ENCODE data around the gene APOH.

DNA sequence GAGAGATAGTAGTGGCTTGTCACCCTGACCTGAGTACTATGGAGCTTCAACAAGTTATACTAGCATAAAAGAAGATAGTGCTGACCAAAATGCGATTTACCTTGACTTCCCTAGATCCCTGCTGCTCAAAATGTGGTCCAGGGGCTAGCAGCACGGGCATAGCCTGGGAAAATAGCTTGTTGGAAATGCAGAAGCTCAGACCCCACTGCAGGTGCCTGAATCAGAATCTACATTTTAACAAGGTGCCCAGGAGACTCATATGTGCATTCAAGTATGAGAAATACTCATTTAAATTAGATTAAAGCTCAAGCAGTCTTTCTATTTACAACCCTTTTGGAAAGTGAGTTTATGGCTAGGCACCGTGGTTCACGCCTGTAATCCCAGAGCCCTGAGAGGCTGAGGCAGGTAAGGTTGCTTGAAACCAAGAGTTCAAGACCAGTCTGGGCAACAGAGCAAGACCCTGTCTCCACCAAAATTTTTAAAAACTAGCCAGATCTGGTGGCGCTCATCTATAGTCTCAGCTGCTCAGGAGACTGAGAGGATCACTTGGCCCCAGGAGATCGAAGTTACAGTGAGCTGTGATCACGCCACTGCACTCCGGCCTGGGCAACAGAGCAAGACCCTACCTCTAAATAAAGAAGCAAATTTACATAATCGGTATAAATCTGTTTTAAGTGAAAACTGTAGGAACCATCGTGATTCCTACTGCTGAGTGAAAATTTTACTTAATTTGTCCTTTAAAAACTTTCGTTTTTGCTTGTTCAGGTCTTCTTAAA is 7.3 kb downstream of the APOH start:
- no peak for TF ChIP-seq POLR2A (IDR thresholded peaks at IDR 0.05)
- TF ChIP-seq, protein P1, sequence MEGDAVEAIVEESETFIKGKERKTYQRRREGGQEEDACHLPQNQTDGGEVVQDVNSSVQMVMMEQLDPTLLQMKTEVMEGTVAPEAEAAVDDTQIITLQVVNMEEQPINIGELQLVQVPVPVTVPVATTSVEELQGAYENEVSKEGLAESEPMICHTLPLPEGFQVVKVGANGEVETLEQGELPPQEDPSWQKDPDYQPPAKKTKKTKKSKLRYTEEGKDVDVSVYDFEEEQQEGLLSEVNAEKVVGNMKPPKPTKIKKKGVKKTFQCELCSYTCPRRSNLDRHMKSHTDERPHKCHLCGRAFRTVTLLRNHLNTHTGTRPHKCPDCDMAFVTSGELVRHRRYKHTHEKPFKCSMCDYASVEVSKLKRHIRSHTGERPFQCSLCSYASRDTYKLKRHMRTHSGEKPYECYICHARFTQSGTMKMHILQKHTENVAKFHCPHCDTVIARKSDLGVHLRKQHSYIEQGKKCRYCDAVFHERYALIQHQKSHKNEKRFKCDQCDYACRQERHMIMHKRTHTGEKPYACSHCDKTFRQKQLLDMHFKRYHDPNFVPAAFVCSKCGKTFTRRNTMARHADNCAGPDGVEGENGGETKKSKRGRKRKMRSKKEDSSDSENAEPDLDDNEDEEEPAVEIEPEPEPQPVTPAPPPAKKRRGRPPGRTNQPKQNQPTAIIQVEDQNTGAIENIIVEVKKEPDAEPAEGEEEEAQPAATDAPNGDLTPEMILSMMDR (IDR thresholded peaks at IDR 0.05), result no peak
